ENCODE measurements around the gene SPATC1L. TPM values are rescaled to one million over a fixed set of nuclear protein-coding genes. Genes with fewer than 3 reads are reported as not detected.

SPATC1L gene
- total RNA-seq, 2 experiments from 2014 or later = 4.2 to 4.8 TPM

GRCh38 chr21:46163380-46163779 lies 20.9 kb downstream of the SPATC1L start:
- no peaks in the 10 kb centered on the region for H3K4me1 Mint-ChIP-seq
- no peaks in the 10 kb centered on the region for H3K36me3 Mint-ChIP-seq
- H3K9me3 Mint-ChIP-seq (ENCODE audit: low read depth) = no peaks in the 10 kb centered on the region
- H3K27me3 Mint-ChIP-seq = peaks cover 9% of the 10 kb centered on the region
- CTCF ChIA-PET = no interaction called here
- ATAC-seq = no peak
- H3K4me3 Mint-ChIP-seq = no peak overlapping the region
- DNase-seq = no peak
- no peak overlapping the region for H3K27ac Mint-ChIP-seq

GRCh38 chr21:46161633-46162592 lies 22.3 kb downstream of the SPATC1L start:
- CTCF ChIA-PET = interaction anchor here (1.1 to 1.3 kb wide), 3 partner anchors 9 to 188 kb away, joined by 3 to 5 read pairs (median 4); no protein-coding TSS in a partner anchor
- Mint-ChIP-seq H3K27ac (no peak overlapping the region), H3K4me1 (no peaks in the 10 kb centered on the region)

GRCh38 chr21:46160907-46161632 lies 23.2 kb downstream of the SPATC1L start:
- no peaks in the 10 kb centered on the region for H3K36me3 Mint-ChIP-seq
- DNase-seq (peak; percentile 41), ATAC-seq (peak; percentile 48)
- CTCF ChIA-PET = interaction anchor here (1.1 to 1.3 kb wide), 3 partner anchors 8 to 187 kb away, joined by 3 to 5 read pairs (median 4); no protein-coding TSS in a partner anchor
- no peak overlapping the region for H3K4me3 Mint-ChIP-seq
- no peak overlapping the region for H3K27ac Mint-ChIP-seq
- no peaks in the 10 kb centered on the region for H3K4me1 Mint-ChIP-seq
- H3K27me3 Mint-ChIP-seq = peaks cover 7% of the 10 kb centered on the region
- no peaks in the 10 kb centered on the region for H3K9me3 Mint-ChIP-seq (ENCODE audit: low read depth)

More at GRCh38 chr21:46161633-46162592, 22.3 kb downstream of the SPATC1L start:
- ATAC-seq (no peak), DNase-seq (peak; percentile 26)
- H3K9me3 Mint-ChIP-seq (ENCODE audit: low read depth) = no peaks in the 10 kb centered on the region
- peaks cover 9% of the 10 kb centered on the region for H3K27me3 Mint-ChIP-seq
- no peak overlapping the region for H3K4me3 Mint-ChIP-seq
- no peaks in the 10 kb centered on the region for H3K36me3 Mint-ChIP-seq

GRCh38 chr21:46160657-46160906 lies 23.7 kb downstream of the SPATC1L start:
- H3K27ac Mint-ChIP-seq = no peak overlapping the region
- H3K27me3 Mint-ChIP-seq = peaks cover 4% of the 10 kb centered on the region
- ATAC-seq (no peak), DNase-seq (no peak)
- no peaks in the 10 kb centered on the region for H3K9me3 Mint-ChIP-seq (ENCODE audit: low read depth)
- CTCF ChIA-PET = interaction anchor here (1.3 kb wide), 1 partner anchor 17 kb away, joined by 4 read pairs; no protein-coding TSS in a partner anchor
- no peaks in the 10 kb centered on the region for H3K36me3 Mint-ChIP-seq
- no peak overlapping the region for H3K4me3 Mint-ChIP-seq
- H3K4me1 Mint-ChIP-seq = no peaks in the 10 kb centered on the region

GRCh38 chr21:46159841-46160656 lies 24.2 kb downstream of the SPATC1L start:
- H3K4me3 Mint-ChIP-seq = no peak overlapping the region
- no peak for ATAC-seq
- no peaks in the 10 kb centered on the region for H3K4me1 Mint-ChIP-seq
- H3K27me3 Mint-ChIP-seq = peaks cover 4% of the 10 kb centered on the region
- peak; percentile 26 for DNase-seq
- CTCF ChIA-PET = interaction anchor here (1.1 to 1.3 kb wide), 2 partner anchors 16 to 17 kb away, joined by 3 to 4 read pairs; no protein-coding TSS in a partner anchor
- no peaks in the 10 kb centered on the region for H3K9me3 Mint-ChIP-seq (ENCODE audit: low read depth)
- no peak overlapping the region for H3K27ac Mint-ChIP-seq
- no peaks in the 10 kb centered on the region for H3K36me3 Mint-ChIP-seq

GRCh38 chr21:46159390-46159789 lies 24.9 kb downstream of the SPATC1L start:
- ATAC-seq = no peak
- H3K4me3 Mint-ChIP-seq = no peak overlapping the region
- no peaks in the 10 kb centered on the region for H3K4me1 Mint-ChIP-seq
- H3K27ac Mint-ChIP-seq = no peak overlapping the region
- peak; percentile 38 for DNase-seq
- no peaks in the 10 kb centered on the region for H3K27me3 Mint-ChIP-seq
- CTCF ChIA-PET = interaction anchor here (1.1 kb wide), 1 partner anchor 16 kb away, joined by 3 read pairs; no protein-coding TSS in a partner anchor
- H3K9me3 Mint-ChIP-seq (ENCODE audit: low read depth) = no peaks in the 10 kb centered on the region
- no peaks in the 10 kb centered on the region for H3K36me3 Mint-ChIP-seq

GRCh38 chr21:46158666-46159300 lies 25.5 kb downstream of the SPATC1L start:
- Mint-ChIP-seq H3K4me1 (no peaks in the 10 kb centered on the region), H3K27ac (no peak overlapping the region), H3K36me3 (no peaks in the 10 kb centered on the region), H3K9me3 (ENCODE audit: low read depth) (no peaks in the 10 kb centered on the region), H3K4me3 (no peak overlapping the region), H3K27me3 (no peaks in the 10 kb centered on the region)
- CTCF ChIA-PET = interaction anchor here (1.5 kb wide), 1 partner anchor 15 kb away, joined by 6 read pairs; no protein-coding TSS in a partner anchor
- no peak for DNase-seq
- ATAC-seq = no peak

GRCh38 chr21:46157987-46158451 lies 26.2 kb downstream of the SPATC1L start:
- H3K4me1 Mint-ChIP-seq = no peaks in the 10 kb centered on the region
- no peak overlapping the region for H3K4me3 Mint-ChIP-seq
- H3K9me3 Mint-ChIP-seq (ENCODE audit: low read depth) = no peaks in the 10 kb centered on the region
- ATAC-seq (no peak), DNase-seq (no peak)
- H3K27ac Mint-ChIP-seq = no peak overlapping the region
- no peaks in the 10 kb centered on the region for H3K27me3 Mint-ChIP-seq
- no peaks in the 10 kb centered on the region for H3K36me3 Mint-ChIP-seq
- CTCF ChIA-PET = interaction anchor here (1.5 kb wide), 1 partner anchor 15 kb away, joined by 6 read pairs; no protein-coding TSS in a partner anchor

GRCh38 chr21:46157396-46157986 lies 26.8 kb downstream of the SPATC1L start:
- DNase-seq = peak; percentile 31
- no peaks in the 10 kb centered on the region for H3K9me3 Mint-ChIP-seq (ENCODE audit: low read depth)
- no peak for ATAC-seq
- no peaks in the 10 kb centered on the region for H3K4me1 Mint-ChIP-seq
- H3K36me3 Mint-ChIP-seq = no peaks in the 10 kb centered on the region
- no peak overlapping the region for H3K27ac Mint-ChIP-seq
- H3K27me3 Mint-ChIP-seq = no peaks in the 10 kb centered on the region
- CTCF ChIA-PET = interaction anchor here (1.5 kb wide), 1 partner anchor 14 kb away, joined by 6 read pairs; no protein-coding TSS in a partner anchor
- no peak overlapping the region for H3K4me3 Mint-ChIP-seq

GRCh38 chr21:46156678-46157077 lies 27.6 kb downstream of the SPATC1L start:
- ATAC-seq = no peak

GRCh38 chr21:46156378-46156645 lies 27.9 kb downstream of the SPATC1L start:
- H3K27ac Mint-ChIP-seq = no peak overlapping the region
- no peaks in the 10 kb centered on the region for H3K27me3 Mint-ChIP-seq
- ATAC-seq (no peak), DNase-seq (peak; percentile 37)
- no peaks in the 10 kb centered on the region for H3K9me3 Mint-ChIP-seq (ENCODE audit: low read depth)
- no peaks in the 10 kb centered on the region for H3K36me3 Mint-ChIP-seq
- no peaks in the 10 kb centered on the region for H3K4me1 Mint-ChIP-seq
- CTCF ChIA-PET = no interaction called here
- H3K4me3 Mint-ChIP-seq = no peak overlapping the region

More at GRCh38 chr21:46156678-46157077, 27.6 kb downstream of the SPATC1L start:
- no peak overlapping the region for H3K4me3 Mint-ChIP-seq
- CTCF ChIA-PET = no interaction called here
- H3K27ac Mint-ChIP-seq = no peak overlapping the region
- H3K27me3 Mint-ChIP-seq = no peaks in the 10 kb centered on the region
- no peaks in the 10 kb centered on the region for H3K4me1 Mint-ChIP-seq
- peak; percentile 31 for DNase-seq
- H3K36me3 Mint-ChIP-seq = no peaks in the 10 kb centered on the region
- no peaks in the 10 kb centered on the region for H3K9me3 Mint-ChIP-seq (ENCODE audit: low read depth)
